Pulmonary artery endothelial cell (primary cell): ENCODE measurements around the gene PDE4B. TPM values are rescaled to one million over a fixed set of nuclear protein-coding genes. Genes with fewer than 3 reads are reported as not detected.

Experiments
- DNase-seq: peaks from one replicate; pipeline ENCODE4 v3.0.0-alpha.2; 2011; ENCODE audit warnings: low read depth, low spot score
- total RNA-seq: library from RNA; depleted of rRNA; stranded (reverse); fragments of >200 nt; gene quantifications from 2 replicates; pipeline ENCODE4 v1.2.3, GENCODE V29; 2014

The PDE4B gene
- total RNA-seq, 1 donor from 2014 or later, result 53.2 TPM

- DNase-seq, result no peak
These were observed 464.2 kb downstream of the PDE4B start for GRCh38 chr1:66256629-66257572.

- DNase-seq, result no peak
These were observed 465.9 kb downstream of the PDE4B start for GRCh38 chr1:66258404-66259105.

GRCh38 chr1:66261364-66261763, 468.7 kb downstream of the PDE4B start:
- DNase-seq, result no peak

GRCh38 chr1:66262208-66262963, 469.7 kb downstream of the PDE4B start:
- DNase-seq, result no peak

- no peak for DNase-seq
These were observed 472.6 kb downstream of the PDE4B start for GRCh38 chr1:66265268-66265667.

- DNase-seq, result peak; percentile 67
These were observed 473.1 kb downstream of the PDE4B start for GRCh38 chr1:66265796-66266195.

- DNase-seq, result no peak
These were observed 473.7 kb downstream of the PDE4B start for GRCh38 chr1:66266350-66266749.

GRCh38 chr1:66266756-66267155, 474.1 kb downstream of the PDE4B start:
- no peak for DNase-seq

GRCh38 chr1:66267201-66267940, 474.7 kb downstream of the PDE4B start:
- DNase-seq, result peak; percentile 46

GRCh38 chr1:66269222-66269621, 476.5 kb downstream of the PDE4B start:
- DNase-seq, result no peak

GRCh38 chr1:66270119-66270812, 477.6 kb downstream of the PDE4B start:
- DNase-seq, result no peak

GRCh38 chr1:66271216-66271903, 478.7 kb downstream of the PDE4B start:
- peak; percentile 91 for DNase-seq

GRCh38 chr1:66271904-66272254, 479.2 kb downstream of the PDE4B start:
- DNase-seq, result no peak

GRCh38 chr1:66273656-66274055, 481.0 kb downstream of the PDE4B start:
- no peak for DNase-seq

GRCh38 chr1:66274634-66275033, 481.9 kb downstream of the PDE4B start:
- DNase-seq, result no peak

- no peak for DNase-seq
These were observed 482.4 kb downstream of the PDE4B start for GRCh38 chr1:66275083-66275482.

- DNase-seq, result no peak
These were observed 482.9 kb downstream of the PDE4B start for GRCh38 chr1:66275601-66276023.

GRCh38 chr1:66276218-66276617, 483.5 kb downstream of the PDE4B start:
- no peak for DNase-seq

GRCh38 chr1:66278260-66279021, 485.7 kb downstream of the PDE4B start:
- DNase-seq, result no peak
